H9 (cell line): Measurements from ENCODE around the gene KIAA1671. TPM values are rescaled to one million over a fixed set of nuclear protein-coding genes. Genes with fewer than 3 reads are reported as not detected.

Experiments
- DNase-seq: peaks from one replicate; pipeline ENCODE4 v3.0.0-alpha.2; 2017
- H2AFZ ChIP-seq: one replicate; pipeline ENCODE4 v1.6.1; 2013; ENCODE audit warnings: mild to moderate bottlenecking, low read length, control low read depth, moderate library complexity
- H2AK5ac ChIP-seq: 2 replicates; pipeline ENCODE4 v1.6.1; 2013; ENCODE audit warnings: low read length, control low read depth, mixed read lengths; ENCODE audit not compliant: insufficient read length
- H2BK120ac ChIP-seq: one replicate; pipeline ENCODE4 v1.6.1; 2013; ENCODE audit warnings: low read depth, mild to moderate bottlenecking, low read length, control low read depth, inconsistent platforms; ENCODE audit not compliant: poor library complexity, severe bottlenecking
- H2BK12ac ChIP-seq: 2 replicates; pipeline ENCODE4 v1.6.1; 2013; ENCODE audit warnings: low read length, control low read depth, mixed read lengths, low read depth; ENCODE audit not compliant: insufficient read length
- H2BK15ac ChIP-seq: 2 replicates; pipeline ENCODE4 v1.6.1; 2013; ENCODE audit warnings: low read depth, low read length, control low read depth
- H2BK20ac ChIP-seq: one replicate; pipeline ENCODE4 v1.6.1; 2013; ENCODE audit warnings: low read depth, mild to moderate bottlenecking, low read length, control low read depth, inconsistent platforms; ENCODE audit not compliant: poor library complexity, severe bottlenecking
- H2BK5ac ChIP-seq: 2 replicates; pipeline ENCODE4 v1.6.1; 2013; ENCODE audit warnings: low read length, control low read depth, mixed read lengths; ENCODE audit not compliant: insufficient read length
- H3K14ac ChIP-seq: 2 replicates; pipeline ENCODE4 v1.6.1; 2013; ENCODE audit warnings: low read length, control low read depth; ENCODE audit not compliant: insufficient read depth
- H3K18ac ChIP-seq: 2 replicates; pipeline ENCODE4 v1.6.1; 2013; ENCODE audit warnings: low read depth, mild to moderate bottlenecking, mixed read lengths, low read length, control low read depth; ENCODE audit not compliant: insufficient read length
- H3K23ac ChIP-seq: 2 replicates; pipeline ENCODE4 v1.6.1; 2013; ENCODE audit warnings: low read length, control low read depth, mixed read lengths, low read depth; ENCODE audit not compliant: insufficient read length
- H3K23me2 ChIP-seq: 2 replicates; pipeline ENCODE4 v1.6.1; 2013; ENCODE audit warnings: low read depth, mild to moderate bottlenecking, mixed read lengths, low read length, control low read depth; ENCODE audit not compliant: insufficient read length, poor library complexity, severe bottlenecking
- H3K27ac ChIP-seq: 2 replicates; pipeline ENCODE4 v1.5.1; 2013; ENCODE audit warnings: low read length, control low read depth, mixed read lengths, low read depth; ENCODE audit not compliant: insufficient read length
- H3K27me3 ChIP-seq: 2 replicates; pipeline ENCODE4 v1.6.1; 2013; ENCODE audit warnings: low read length, control low read depth, inconsistent platforms; ENCODE audit not compliant: insufficient read depth
- H3K4ac ChIP-seq: 2 replicates; pipeline ENCODE4 v1.6.1; 2013; ENCODE audit warnings: low read depth, mild to moderate bottlenecking, control low read depth, inconsistent platforms, low read length, moderate library complexity
- H3K4me1 ChIP-seq: 2 replicates; pipeline ENCODE4 v1.6.1; 2013; ENCODE audit warnings: low read length, control low read depth, inconsistent platforms; ENCODE audit not compliant: insufficient read depth
- H3K4me2 ChIP-seq: 2 replicates; pipeline ENCODE4 v1.6.1; 2013; ENCODE audit warnings: low read length, control low read depth, mixed read lengths; ENCODE audit not compliant: insufficient read length, insufficient read depth
- H3K56ac ChIP-seq: 2 replicates; pipeline ENCODE4 v1.6.1; 2013; ENCODE audit warnings: low read depth, mild to moderate bottlenecking, mixed read lengths, low read length, control low read depth; ENCODE audit not compliant: insufficient read length
- H3K79me1 ChIP-seq: 2 replicates; pipeline ENCODE4 v1.6.1; 2013; ENCODE audit warnings: low read depth, mild to moderate bottlenecking, moderate library complexity, low read length, control low read depth, inconsistent platforms; ENCODE audit not compliant: insufficient read depth, poor library complexity, severe bottlenecking
- H3K79me2 ChIP-seq: 2 replicates; pipeline ENCODE4 v1.6.1; 2013; ENCODE audit warnings: low read length, control low read depth, inconsistent platforms; ENCODE audit not compliant: insufficient read depth
- H3K9ac ChIP-seq: 2 replicates; pipeline ENCODE4 v1.6.1; 2013; ENCODE audit warnings: low read length, control low read depth, mixed read lengths; ENCODE audit not compliant: insufficient read length; ENCODE audit errors: extremely low read depth
- H3K9me3 ChIP-seq: one replicate; pipeline ENCODE4 v1.6.1; 2013; ENCODE audit warnings: low read depth, low read length, inconsistent platforms; ENCODE audit not compliant: control insufficient read depth
- H3T11ph ChIP-seq: one replicate; pipeline ENCODE4 v1.6.1; 2013; ENCODE audit warnings: mild to moderate bottlenecking, low read length, control low read depth, inconsistent platforms
- H4K20me1 ChIP-seq: one replicate; pipeline ENCODE4 v1.6.1; 2013; ENCODE audit not compliant: control insufficient read depth, insufficient read length, insufficient read depth
- H4K5ac ChIP-seq: 2 replicates; pipeline ENCODE4 v1.6.1; 2013; ENCODE audit warnings: low read depth, mild to moderate bottlenecking, mixed read lengths, low read length, control low read depth; ENCODE audit not compliant: insufficient read length
- H4K8ac ChIP-seq: replicated peaks from 2 replicates; pipeline ENCODE4 v1.6.1; 2013; ENCODE audit warnings: low read length, control low read depth, mixed read lengths, low read depth; ENCODE audit not compliant: insufficient read length
- H4K91ac ChIP-seq: 2 replicates; pipeline ENCODE4 v1.6.1; 2013; ENCODE audit warnings: low read depth, mild to moderate bottlenecking, moderate library complexity, mixed read lengths, low read length, control low read depth; ENCODE audit not compliant: insufficient read length
- H3K27ac Mint-ChIP-seq, 3 experiments: 2 replicates in 2 of 3; 3 replicates in 1 of 3; pipeline ENCODE4 v1.8.0; 2020 to 2021; ENCODE audit warnings: mixed read lengths in 3 of 3, mild to moderate bottlenecking in 1 of 3, moderate library complexity in 1 of 3
- H3K27me3 Mint-ChIP-seq: 2 replicates; pipeline ENCODE4 v1.8.0; 2021; ENCODE audit warnings: low read depth, mild to moderate bottlenecking, moderate library complexity, mixed read lengths
- H3K36me3 Mint-ChIP-seq, 3 experiments: 2 replicates in 2 of 3; 3 replicates in 1 of 3; pipeline ENCODE4 v1.8.0; 2020 to 2021; ENCODE audit warnings: low read depth in 3 of 3, mixed read lengths in 3 of 3; ENCODE audit not compliant: insufficient read depth in 1 of 3
- H3K4me1 Mint-ChIP-seq, 2 experiments: 2 replicates each; pipeline ENCODE4 v1.8.0; 2020; ENCODE audit warnings: mixed read lengths in 2 of 2
- H3K4me3 Mint-ChIP-seq, 2 experiments: 2 replicates in 1 of 2; 3 replicates in 1 of 2; pipeline ENCODE4 v1.8.0; 2020 to 2021; ENCODE audit warnings: mild to moderate bottlenecking in 2 of 2, mixed read lengths in 2 of 2, moderate library complexity in 1 of 2
- H3K9me3 Mint-ChIP-seq, 2 experiments: 2 replicates in 1 of 2; 3 replicates in 1 of 2; pipeline ENCODE4 v1.8.0; 2020; ENCODE audit warnings: mild to moderate bottlenecking in 2 of 2, mixed read lengths in 2 of 2, moderate library complexity in 1 of 2
- CTCF ChIP-seq: fragments of 200-600 bp; sonication (generic); conservative IDR thresholded peaks from 3 replicates; pipeline ENCODE4 v1.8.0; 2021; ENCODE audit warnings: antibody characterized with exemption, mild to moderate bottlenecking
- WGBS: extraction: QIAGEN DNeasy Blood & Tissue Kit; methylation state at CpG from one replicate; pipeline ENCODE4 v1.1.7; 2013; ENCODE audit warnings: missing lambda C conversion rate, low lambda C conversion rate, mixed read lengths; ENCODE audit not compliant: insufficient read length; ENCODE audit errors: extremely low coverage; 5-methylcytosine and 5-hydroxymethylcytosine counted together
- total RNA-seq: library from RNA; stranded (reverse); gene quantifications from 2 replicates; pipeline ENCODE4 v1.2.1, GENCODE V29; 2021

KIAA1671 gene
- total RNA-seq, 1 experiment from 2014 or later, result 22.6 TPM

DNA sequence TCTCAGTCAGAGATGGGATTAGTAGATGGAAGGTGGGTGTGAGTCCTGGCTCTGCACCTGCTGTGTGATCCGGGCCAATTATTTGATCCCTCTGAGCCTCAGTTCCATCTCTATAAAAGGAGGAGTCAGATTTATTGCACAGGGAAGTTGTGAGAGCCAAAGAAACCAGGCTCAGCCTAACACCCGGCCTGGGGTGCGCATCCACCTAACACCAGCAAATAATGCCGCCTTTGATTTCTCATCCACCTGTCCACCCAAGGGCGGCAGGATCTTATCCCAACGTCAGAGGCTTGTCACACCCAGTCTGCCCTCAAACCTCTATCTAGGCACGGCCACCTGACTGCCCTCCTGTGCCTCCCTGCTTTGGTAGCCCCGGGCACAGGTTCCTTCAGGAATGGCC lies 269.3 kb downstream of the KIAA1671 start:
- Histone ChIP-seq H3K18ac (no peak overlapping the region), H3K23me2 (no peaks in the 10 kb centered on the region), H3K4ac (no peak overlapping the region), H3K27ac (no peak overlapping the region), H2BK20ac (no peak overlapping the region), H4K91ac (no peak overlapping the region), H3K9me3 (no peaks in the 10 kb centered on the region), H4K5ac (no peak overlapping the region), H3T11ph (no peak overlapping the region), H3K14ac (no peak overlapping the region), H3K23ac (no peak overlapping the region), H2AK5ac (no peak overlapping the region), H2AFZ (no peak overlapping the region), H3K79me2 (no peaks in the 10 kb centered on the region), H2BK15ac (no peak overlapping the region), H2BK5ac (no peak overlapping the region), H4K8ac (no peak overlapping the region), H3K27me3 (no peaks in the 10 kb centered on the region), H3K9ac (no peak overlapping the region), H4K20me1 (no peaks in the 10 kb centered on the region), H3K56ac (no peak overlapping the region), H2BK120ac (no peak overlapping the region), H2BK12ac (no peak overlapping the region), H3K79me1 (no peaks in the 10 kb centered on the region), H3K4me2 (no peak overlapping the region), H3K4me1 (no peaks in the 10 kb centered on the region)
- Mint-ChIP-seq H3K4me1 (0 out of 4 replicates have a peak, but pooled peaks cover 0 to 4% of the 10 kb centered on the region in 2 experiments), H3K27ac (no peak overlapping the region), H3K4me3 (no peak overlapping the region), H3K36me3 (no peaks in the 10 kb centered on the region), H3K27me3 (peaks cover 29% of the 10 kb centered on the region), H3K9me3 (peaks cover 0 to under 1% of the 10 kb centered on the region in 2 experiments; a peak in 2 of 5 replicates)
- no peak for DNase-seq
- no CpG with 5 or more reads among the region's 8 CpGs for WGBS
- no peak for TF ChIP-seq CTCF
